ENCODE measurements around the gene ZNF862. TPM values are rescaled to one million over a fixed set of nuclear protein-coding genes. Genes with fewer than 3 reads are reported as not detected.

ZNF862 gene
- total RNA-seq, 1 experiment from 2014 or later = 3.6 TPM

GRCh38 chr7:149811831-149812490 lies 26.2 kb upstream of the ZNF862 start (continued):
- TF ChIP-seq, protein P1, sequence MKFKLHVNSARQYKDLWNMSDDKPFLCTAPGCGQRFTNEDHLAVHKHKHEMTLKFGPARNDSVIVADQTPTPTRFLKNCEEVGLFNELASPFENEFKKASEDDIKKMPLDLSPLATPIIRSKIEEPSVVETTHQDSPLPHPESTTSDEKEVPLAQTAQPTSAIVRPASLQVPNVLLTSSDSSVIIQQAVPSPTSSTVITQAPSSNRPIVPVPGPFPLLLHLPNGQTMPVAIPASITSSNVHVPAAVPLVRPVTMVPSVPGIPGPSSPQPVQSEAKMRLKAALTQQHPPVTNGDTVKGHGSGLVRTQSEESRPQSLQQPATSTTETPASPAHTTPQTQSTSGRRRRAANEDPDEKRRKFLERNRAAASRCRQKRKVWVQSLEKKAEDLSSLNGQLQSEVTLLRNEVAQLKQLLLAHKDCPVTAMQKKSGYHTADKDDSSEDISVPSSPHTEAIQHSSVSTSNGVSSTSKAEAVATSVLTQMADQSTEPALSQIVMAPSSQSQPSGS (CRISPR knock-in tag; IDR thresholded peaks at IDR 0.05; ENCODE audit: borderline replicate concordance, low read depth) = no peak
- TF ChIP-seq ETV6 (CRISPR knock-in tag; IDR thresholded peaks at IDR 0.05) (no peak), USF1 (CRISPR knock-in tag; IDR thresholded peaks at IDR 0.05) (no peak)
- TF ChIP-seq, protein P2, sequence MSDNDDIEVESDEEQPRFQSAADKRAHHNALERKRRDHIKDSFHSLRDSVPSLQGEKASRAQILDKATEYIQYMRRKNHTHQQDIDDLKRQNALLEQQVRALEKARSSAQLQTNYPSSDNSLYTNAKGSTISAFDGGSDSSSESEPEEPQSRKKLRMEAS (CRISPR knock-in tag; IDR thresholded peaks at IDR 0.05) = no peak

GRCh38 chr7:149813254-149814035 lies 24.7 kb upstream of the ZNF862 start:
- Mint-ChIP-seq H3K27ac (no peak overlapping the region), H3K27me3 (ENCODE audit: low read depth) (no peaks in the 10 kb centered on the region), H3K4me1 (no peaks in the 10 kb centered on the region), H3K9me3 (no peaks in the 10 kb centered on the region), H3K4me3 (no peak overlapping the region), H3K36me3 (no peaks in the 10 kb centered on the region)
- ChIA-PET POLR2A (no interaction called here), CTCF (interaction anchor here (1.2 to 8.5 kb wide), 4 partner anchors 14 to 48 kb away, joined by 4 to 114 read pairs (median 9); no protein-coding TSS in a partner anchor)
- DNase-seq (ENCODE audit: low spot score) (no peak), ATAC-seq (no peak)
- no peak for TF ChIP-seq ZNF671 (CRISPR knock-in tag; IDR thresholded peaks at IDR 0.05)
- no peak for TF ChIP-seq FOXJ3 (CRISPR knock-in tag; IDR thresholded peaks at IDR 0.05; ENCODE audit: borderline replicate concordance)
- no peak for TF ChIP-seq ZNF138 (CRISPR knock-in tag; conservative IDR thresholded peaks at IDR 0.05)
- TF ChIP-seq ATF1 (CRISPR knock-in tag; IDR thresholded peaks at IDR 0.05) = no peak
- TF ChIP-seq, protein P3, sequence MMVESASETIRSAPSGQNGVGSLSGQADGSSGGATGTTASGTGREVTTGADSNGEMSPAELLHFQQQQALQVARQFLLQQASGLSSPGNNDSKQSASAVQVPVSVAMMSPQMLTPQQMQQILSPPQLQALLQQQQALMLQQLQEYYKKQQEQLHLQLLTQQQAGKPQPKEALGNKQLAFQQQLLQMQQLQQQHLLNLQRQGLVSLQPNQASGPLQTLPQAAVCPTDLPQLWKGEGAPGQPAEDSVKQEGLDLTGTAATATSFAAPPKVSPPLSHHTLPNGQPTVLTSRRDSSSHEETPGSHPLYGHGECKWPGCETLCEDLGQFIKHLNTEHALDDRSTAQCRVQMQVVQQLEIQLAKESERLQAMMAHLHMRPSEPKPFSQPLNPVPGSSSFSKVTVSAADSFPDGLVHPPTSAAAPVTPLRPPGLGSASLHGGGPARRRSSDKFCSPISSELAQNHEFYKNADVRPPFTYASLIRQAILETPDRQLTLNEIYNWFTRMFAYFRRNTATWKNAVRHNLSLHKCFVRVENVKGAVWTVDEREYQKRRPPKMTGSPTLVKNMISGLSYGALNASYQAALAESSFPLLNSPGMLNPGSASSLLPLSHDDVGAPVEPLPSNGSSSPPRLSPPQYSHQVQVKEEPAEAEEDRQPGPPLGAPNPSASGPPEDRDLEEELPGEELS (CRISPR knock-in tag; IDR thresholded peaks at IDR 0.05) = no peak
- no peak for TF ChIP-seq ZNF121 (CRISPR knock-in tag; IDR thresholded peaks at IDR 0.05)
- no peak for TF ChIP-seq MYBL2 (CRISPR knock-in tag; IDR thresholded peaks at IDR 0.05)
- no peak for TF ChIP-seq KAT7 (CRISPR knock-in tag; IDR thresholded peaks at IDR 0.05; ENCODE audit: borderline replicate concordance)
- TF ChIP-seq ARID4B (CRISPR knock-in tag; IDR thresholded peaks at IDR 0.05; ENCODE audit: borderline replicate concordance) = no peak
- no peak for TF ChIP-seq GABPB1 (CRISPR knock-in tag; IDR thresholded peaks at IDR 0.05)
